Activated T-helper 2 cell treated with anti-CD3 and anti-CD28 coated beads, Interferon-gamma antibody, Interleukin-2, Interleukin-4, amounts not matched to agents 10 μg/mL and 5 μg/mL and 100 μg/mL, durations not matched to agents 14 hours and 24 hours and 36 hours (primary cell): Measurements from ENCODE around the gene TRNP1. TPM values are rescaled to one million over a fixed set of nuclear protein-coding genes. Genes with fewer than 3 reads are reported as not detected.

Experiments
- DNase-seq: peaks from one replicate; pipeline ENCODE4 v3.0.0; 2021; ENCODE audit warnings: low spot score
- H3K27ac Mint-ChIP-seq: one replicate; pipeline ENCODE4 v1.8.0; 2021; ENCODE audit warnings: mixed read lengths
- H3K27me3 Mint-ChIP-seq: one replicate; pipeline ENCODE4 v1.8.0; 2021; ENCODE audit warnings: low read depth, mixed read lengths
- H3K36me3 Mint-ChIP-seq: one replicate; pipeline ENCODE4 v1.8.0; 2021; ENCODE audit warnings: low read depth, mixed read lengths
- H3K4me1 Mint-ChIP-seq: one replicate; pipeline ENCODE4 v1.8.0; 2021; ENCODE audit warnings: low read depth, mixed read lengths
- H3K4me3 Mint-ChIP-seq: one replicate; pipeline ENCODE4 v1.8.0; 2021; ENCODE audit warnings: low read depth, mild to moderate bottlenecking, moderate library complexity, mixed read lengths
- H3K9me3 Mint-ChIP-seq: one replicate; pipeline ENCODE4 v1.8.0; 2021; ENCODE audit warnings: mixed read lengths
- intact Hi-C: fragments of 100-400 bp; cut with micrococcal nuclease; formaldehyde crosslinking; loops from one replicate; pipeline ENCODE4 v1.15.1; 2023
- total RNA-seq: library from RNA; stranded (reverse); gene quantifications from 2 replicates; pipeline ENCODE4 v1.2.3, GENCODE V29; 2022

The TRNP1 gene
- total RNA-seq, 1 donor from 2014 or later: 0.89 TPM

DNA sequence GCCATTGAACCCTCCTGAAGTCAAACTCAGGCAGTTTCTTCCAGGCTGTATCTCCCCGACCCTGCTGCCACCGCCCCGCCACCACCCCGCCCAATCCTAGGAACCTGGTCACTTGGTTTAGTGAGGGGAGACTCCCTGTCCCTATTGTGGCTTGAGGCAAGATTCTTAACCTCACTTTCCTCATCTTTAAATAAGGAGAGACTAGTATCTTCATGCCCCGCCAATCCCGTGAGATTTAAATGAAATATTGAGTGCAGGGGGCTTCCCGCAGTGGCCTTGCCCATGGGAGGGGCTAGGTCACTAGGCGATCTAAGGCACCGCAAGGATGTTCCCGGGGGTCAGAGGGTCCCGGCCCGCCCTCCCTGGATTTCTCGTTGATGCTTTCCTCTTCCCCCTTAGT is 34.2 kb upstream of the TRNP1 start:
- no peaks in the 10 kb centered on the region for H3K36me3 Mint-ChIP-seq
- no peak for DNase-seq
- peaks cover 50% of the 10 kb centered on the region for H3K27me3 Mint-ChIP-seq
- peaks cover 5% of the 10 kb centered on the region for H3K4me1 Mint-ChIP-seq
- H3K4me3 Mint-ChIP-seq: no peak overlapping the region
- intact Hi-C loops: no loop called here
- H3K9me3 Mint-ChIP-seq: no peaks in the 10 kb centered on the region
- H3K27ac Mint-ChIP-seq: no peak overlapping the region

DNA sequence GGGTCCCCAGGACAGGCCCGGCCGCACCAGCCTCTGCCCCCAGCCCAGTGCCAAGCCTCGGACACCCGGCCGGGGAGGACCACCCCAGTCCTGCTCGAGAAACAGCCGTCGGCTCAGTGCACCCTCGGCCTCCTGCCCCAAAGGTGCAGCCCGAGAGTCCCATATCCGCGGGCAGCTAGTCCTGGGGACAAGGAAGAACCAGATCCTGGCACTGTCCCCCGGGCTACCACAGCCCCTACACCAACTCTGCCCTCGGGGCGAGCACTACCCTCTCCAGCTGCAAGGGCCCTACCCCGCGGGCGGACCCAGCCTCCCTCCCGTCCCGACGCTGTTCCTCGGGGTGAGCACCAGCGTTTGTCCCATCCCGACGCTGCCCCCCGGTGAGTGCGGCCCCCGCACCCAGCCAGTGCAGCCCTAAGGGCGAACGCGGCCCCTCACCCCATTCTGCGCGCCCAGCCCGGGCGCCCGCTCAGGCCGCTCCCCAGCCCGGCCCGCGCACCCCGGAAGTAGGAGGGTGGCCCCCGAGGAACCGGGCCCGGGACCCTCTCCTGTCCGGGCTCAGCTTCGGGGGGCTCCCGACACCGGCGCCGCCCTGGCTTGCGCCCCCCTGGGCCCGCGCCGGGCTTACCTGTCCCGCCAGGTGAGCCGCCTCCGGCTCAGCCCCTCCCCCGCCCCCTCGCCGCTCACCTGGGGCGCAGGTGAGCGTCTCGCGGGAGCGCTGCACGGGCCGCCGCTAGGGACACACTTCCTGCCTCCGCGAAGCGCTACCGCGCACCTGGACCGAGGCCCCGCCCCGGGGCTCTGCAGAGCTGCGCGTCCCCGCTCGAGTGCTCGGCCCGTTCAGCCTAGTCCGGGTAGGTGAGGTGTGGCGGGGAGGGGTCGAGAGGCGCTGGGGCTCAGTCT is 33.5 kb upstream of the TRNP1 start, which contains the start of gene KDF1:
Gene KDF1 (minus strand): TSS at position 747 of the 903 bp plus-strand sequence. CDS start 8,088 bp downstream, outside the sequence.
- DNase-seq: peak; percentile 12

DNA sequence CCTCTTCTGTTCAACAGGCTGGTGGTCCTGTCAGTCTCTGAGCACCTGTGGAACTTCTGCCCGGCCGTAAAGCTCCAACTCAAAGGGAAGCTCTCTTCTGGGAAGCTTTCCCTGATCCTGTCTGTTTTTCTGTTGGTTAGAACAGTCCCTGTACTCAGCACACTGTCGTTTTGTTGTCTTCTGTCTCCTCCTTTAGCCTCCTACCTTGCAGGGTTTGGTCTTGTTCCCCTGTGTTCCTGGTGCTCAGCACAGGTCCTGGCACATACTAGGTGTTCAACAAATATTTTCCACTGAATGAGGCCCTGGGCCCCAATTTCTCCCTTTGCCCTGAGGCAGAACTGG is 32.9 kb upstream of the TRNP1 start:
- no peak overlapping the region for H3K27ac Mint-ChIP-seq
- H3K36me3 Mint-ChIP-seq: no peaks in the 10 kb centered on the region

More for the DNA sequence above, 33.5 kb upstream of the TRNP1 start, which contains the start of gene KDF1:
- H3K4me1 Mint-ChIP-seq: peaks cover 5% of the 10 kb centered on the region
- H3K27me3 Mint-ChIP-seq: peaks cover 50% of the 10 kb centered on the region
- no peaks in the 10 kb centered on the region for H3K36me3 Mint-ChIP-seq
- intact Hi-C loops: no loop called here
- peak within 1 kb of the TSS; percentile 62 for H3K4me3 Mint-ChIP-seq
- no peaks in the 10 kb centered on the region for H3K9me3 Mint-ChIP-seq
- no peak within 1 kb of the TSS for H3K27ac Mint-ChIP-seq

DNA sequence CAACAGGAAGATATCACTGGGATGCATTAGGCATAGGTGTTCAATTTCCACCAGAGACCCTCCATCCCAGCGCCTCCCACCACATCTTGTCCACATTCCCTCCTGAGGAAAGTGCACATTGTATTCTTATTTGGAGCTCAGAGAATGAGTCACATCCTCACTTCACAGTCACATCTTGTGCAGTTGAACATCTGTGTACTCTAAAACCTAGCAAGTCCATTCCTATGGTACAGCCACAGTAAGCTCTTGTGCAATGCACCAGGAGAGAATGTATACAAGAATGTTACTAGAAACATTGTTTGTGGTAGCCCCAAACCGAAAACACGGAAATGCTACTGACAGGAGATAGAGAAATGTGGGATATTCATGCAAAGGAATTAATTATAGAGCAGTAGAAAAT is 31.7 kb upstream of the TRNP1 start:
- H3K27me3 Mint-ChIP-seq: peaks cover 52% of the 10 kb centered on the region
- H3K4me3 Mint-ChIP-seq: no peak overlapping the region
- H3K36me3 Mint-ChIP-seq: no peaks in the 10 kb centered on the region
- H3K9me3 Mint-ChIP-seq: no peaks in the 10 kb centered on the region
- intact Hi-C loops: no loop called here
- peaks cover 5% of the 10 kb centered on the region for H3K4me1 Mint-ChIP-seq
- H3K27ac Mint-ChIP-seq: no peak overlapping the region
- DNase-seq: no peak

More for the DNA sequence above, 32.9 kb upstream of the TRNP1 start:
- H3K4me1 Mint-ChIP-seq: peaks cover 5% of the 10 kb centered on the region
- H3K9me3 Mint-ChIP-seq: no peaks in the 10 kb centered on the region
- peak overlapping the region; percentile 62 for H3K4me3 Mint-ChIP-seq
- no peak for DNase-seq
- intact Hi-C loops: no loop called here
- H3K27me3 Mint-ChIP-seq: peaks cover 50% of the 10 kb centered on the region

DNA sequence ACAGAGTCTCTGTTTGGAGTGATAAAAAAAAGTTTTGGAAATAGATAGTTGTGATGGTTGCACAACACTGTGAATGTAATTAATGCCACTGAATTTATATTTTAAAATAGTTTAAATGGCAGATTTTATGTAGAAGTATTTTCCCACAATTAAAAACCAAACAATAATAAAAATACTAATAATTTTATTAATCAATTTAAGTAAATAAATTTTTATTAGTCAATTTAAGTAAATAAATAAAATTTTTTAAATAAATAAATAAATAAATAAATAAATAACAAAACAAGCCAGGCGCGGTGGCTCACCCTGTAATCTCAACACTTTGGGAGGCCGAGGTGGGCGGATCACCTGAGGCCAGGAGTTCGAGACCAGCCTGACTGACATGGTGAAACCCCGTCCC is 28.3 kb upstream of the TRNP1 start:
- intact Hi-C loops: no loop called here
- Mint-ChIP-seq H3K27me3 (peaks cover 37% of the 10 kb centered on the region), H3K4me3 (no peak overlapping the region), H3K9me3 (no peaks in the 10 kb centered on the region), H3K36me3 (no peaks in the 10 kb centered on the region), H3K27ac (no peak overlapping the region), H3K4me1 (peaks cover 5% of the 10 kb centered on the region)
- DNase-seq: no peak

DNA sequence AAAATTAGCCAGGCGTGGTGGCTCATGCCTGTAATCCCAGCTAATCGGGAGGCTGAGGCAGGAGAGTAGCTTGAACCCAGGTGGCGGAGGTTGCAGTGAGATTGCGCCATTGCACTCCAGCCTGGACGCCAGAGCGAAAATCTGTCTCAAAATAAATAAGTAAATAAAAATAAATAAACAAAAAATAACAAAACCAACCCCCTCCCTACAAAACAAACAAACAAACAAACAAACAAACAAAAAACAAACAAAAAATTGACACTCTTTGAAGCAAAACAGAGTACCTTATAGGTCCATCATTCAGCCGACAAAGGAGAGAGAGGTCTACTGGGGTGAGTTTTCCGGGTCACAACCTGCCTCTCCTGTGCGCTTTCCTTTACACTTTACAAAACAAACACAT is 27.9 kb upstream of the TRNP1 start:
- no peak overlapping the region for H3K4me3 Mint-ChIP-seq
- DNase-seq: no peak
- H3K4me1 Mint-ChIP-seq: peaks cover 3% of the 10 kb centered on the region
- peaks cover 33% of the 10 kb centered on the region for H3K27me3 Mint-ChIP-seq
- H3K27ac Mint-ChIP-seq: no peak overlapping the region
- intact Hi-C loops: no loop called here
- H3K9me3 Mint-ChIP-seq: no peaks in the 10 kb centered on the region
- H3K36me3 Mint-ChIP-seq: no peaks in the 10 kb centered on the region

DNA sequence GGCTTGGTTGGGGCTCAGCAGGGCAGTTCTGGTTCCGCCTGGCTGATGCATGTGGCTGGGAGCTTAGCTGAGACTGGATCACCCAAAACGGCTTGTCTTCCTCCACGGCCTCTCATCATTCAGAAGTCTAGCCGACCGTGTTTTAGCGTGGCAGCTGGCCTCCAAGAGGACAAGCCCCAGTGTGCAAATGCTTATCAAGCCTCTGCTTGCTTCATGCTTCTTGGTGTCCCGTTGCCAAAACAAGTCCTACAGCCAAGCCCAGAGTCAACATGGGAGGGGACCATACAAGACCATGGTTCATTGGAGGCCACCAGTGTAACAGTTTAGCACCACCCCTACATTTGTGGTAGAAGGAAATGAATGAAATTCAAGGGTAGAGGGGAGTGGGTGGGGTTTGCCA is 22.7 kb upstream of the TRNP1 start:
- Mint-ChIP-seq H3K4me1 (peaks cover 3% of the 10 kb centered on the region), H3K27ac (no peak overlapping the region), H3K9me3 (no peaks in the 10 kb centered on the region), H3K4me3 (no peak overlapping the region), H3K27me3 (peaks cover 11% of the 10 kb centered on the region), H3K36me3 (no peaks in the 10 kb centered on the region)
- DNase-seq: no peak
- intact Hi-C loops: no loop called here

DNA sequence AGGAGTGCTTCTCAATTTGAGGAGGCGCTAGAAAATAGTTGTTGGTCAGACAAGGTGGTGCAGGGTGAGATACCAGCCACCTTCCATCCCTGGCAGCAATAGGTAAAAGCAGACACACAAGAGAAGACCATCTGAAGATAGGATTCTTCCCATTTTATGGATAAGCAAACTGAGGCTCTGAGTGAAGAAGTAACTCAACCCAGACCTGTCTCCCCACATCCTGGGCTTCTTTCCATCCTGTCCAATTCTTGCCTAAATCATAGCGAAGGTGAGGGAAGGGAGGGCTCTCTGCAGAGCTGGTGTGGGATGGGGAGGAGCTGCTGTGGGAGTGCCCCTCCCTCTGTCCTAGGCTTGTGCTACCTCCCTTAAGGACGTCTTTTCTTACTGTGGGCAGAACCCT is 21.9 kb upstream of the TRNP1 start:
- Mint-ChIP-seq H3K9me3 (no peaks in the 10 kb centered on the region), H3K4me1 (peaks cover 3% of the 10 kb centered on the region), H3K27me3 (peaks cover 8% of the 10 kb centered on the region), H3K27ac (no peak overlapping the region), H3K36me3 (no peaks in the 10 kb centered on the region), H3K4me3 (no peak overlapping the region)
- no peak for DNase-seq
- intact Hi-C loops: no loop called here

DNA sequence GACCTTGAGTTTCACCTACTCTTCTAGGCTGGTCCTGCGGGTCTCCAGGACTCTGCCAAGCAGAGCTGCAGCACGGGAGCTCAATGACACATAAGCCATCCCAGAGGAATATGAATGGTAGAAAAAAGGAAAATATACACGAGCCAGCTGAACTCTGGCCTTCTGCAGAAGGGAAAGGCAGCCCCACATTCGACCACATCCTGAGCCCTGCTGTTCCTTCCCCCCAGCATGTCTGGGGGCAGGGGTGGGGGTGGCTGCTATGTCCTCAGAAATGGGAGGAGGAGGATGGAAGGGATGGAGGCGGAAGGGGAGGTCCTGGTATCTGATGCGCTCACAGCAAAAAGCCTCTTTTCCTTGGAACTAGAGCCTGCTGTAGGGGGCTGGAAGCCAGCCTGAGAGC is 21.1 kb upstream of the TRNP1 start:
- no peak overlapping the region for H3K27ac Mint-ChIP-seq
- intact Hi-C loops: no loop called here

DNA sequence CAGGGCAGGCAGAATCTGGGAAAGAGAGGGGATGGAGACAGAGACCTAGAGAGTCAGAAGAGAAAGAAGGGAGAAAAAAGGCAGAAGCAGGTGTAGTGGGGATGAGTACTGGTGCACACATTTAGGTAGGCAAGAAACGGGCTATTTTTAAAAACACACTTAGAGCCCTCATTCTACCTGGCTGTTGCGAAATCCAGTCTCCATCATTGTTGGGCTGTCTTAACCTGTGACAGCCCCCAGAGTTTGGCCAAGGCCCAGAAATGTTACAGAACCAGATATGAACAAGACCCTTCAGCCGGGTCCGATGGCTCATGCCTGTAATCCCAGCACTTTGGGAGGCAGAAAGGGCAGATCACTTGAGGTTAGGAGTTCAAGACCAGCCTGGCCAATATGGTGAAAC is 20.7 kb upstream of the TRNP1 start:
- Mint-ChIP-seq H3K4me1 (peaks cover 3% of the 10 kb centered on the region), H3K9me3 (no peaks in the 10 kb centered on the region), H3K4me3 (no peak overlapping the region), H3K36me3 (no peaks in the 10 kb centered on the region), H3K27ac (no peak overlapping the region), H3K27me3 (peaks cover 5% of the 10 kb centered on the region)
- intact Hi-C loops: no loop called here
- DNase-seq: no peak

More for the DNA sequence above, 21.1 kb upstream of the TRNP1 start:
- H3K4me1 Mint-ChIP-seq: peaks cover 3% of the 10 kb centered on the region
- H3K9me3 Mint-ChIP-seq: no peaks in the 10 kb centered on the region
- no peak for DNase-seq
- no peak overlapping the region for H3K4me3 Mint-ChIP-seq
- H3K27me3 Mint-ChIP-seq: peaks cover 5% of the 10 kb centered on the region
- no peaks in the 10 kb centered on the region for H3K36me3 Mint-ChIP-seq

DNA sequence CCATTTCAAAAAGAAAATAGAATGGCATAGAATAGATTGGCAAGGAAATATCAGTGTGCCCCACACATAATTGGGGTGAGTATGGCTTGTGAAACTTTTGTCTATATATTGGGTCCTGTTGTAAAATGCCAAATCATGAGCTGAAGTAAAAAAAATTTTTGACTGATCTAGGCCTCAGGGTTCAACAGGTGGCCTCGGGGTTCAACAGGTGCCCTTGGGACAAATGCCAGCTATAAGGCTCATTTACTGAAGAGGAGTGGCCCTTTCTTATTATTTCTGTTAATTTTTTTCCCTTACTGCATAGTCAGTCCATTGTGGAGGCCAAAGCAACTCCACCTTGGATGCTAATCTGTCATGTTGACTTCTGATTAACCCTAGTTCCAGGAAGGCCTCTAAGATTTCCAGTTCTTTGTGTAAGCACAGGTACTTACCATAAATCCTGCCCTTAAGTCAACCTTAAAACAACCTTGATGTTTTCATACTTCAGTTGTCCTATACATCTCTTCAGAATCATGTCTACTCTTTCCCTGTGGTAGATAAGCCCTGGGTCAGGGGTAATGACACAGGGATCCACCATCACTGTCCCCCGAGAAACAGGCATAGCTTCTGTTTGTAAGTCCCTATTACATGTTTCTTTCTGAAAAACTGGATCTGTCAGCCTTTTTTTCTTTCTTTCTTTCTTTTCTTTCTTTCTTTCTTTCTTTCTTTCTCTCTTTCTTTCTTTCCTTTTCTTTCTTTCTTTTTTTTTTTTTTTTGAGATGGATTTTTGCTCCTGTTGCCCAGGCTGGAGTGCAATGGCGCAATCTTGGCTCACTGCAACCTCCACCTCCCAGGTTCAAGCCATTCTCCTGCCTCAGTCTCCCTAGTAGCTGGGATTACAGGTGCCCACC is 16.6 kb upstream of the TRNP1 start:
- Mint-ChIP-seq H3K9me3 (no peaks in the 10 kb centered on the region), H3K4me1 (peaks cover 3% of the 10 kb centered on the region), H3K27ac (no peak overlapping the region), H3K36me3 (no peaks in the 10 kb centered on the region), H3K4me3 (no peak overlapping the region), H3K27me3 (peaks cover 9% of the 10 kb centered on the region)
- intact Hi-C loops: no loop called here
- no peak for DNase-seq

DNA sequence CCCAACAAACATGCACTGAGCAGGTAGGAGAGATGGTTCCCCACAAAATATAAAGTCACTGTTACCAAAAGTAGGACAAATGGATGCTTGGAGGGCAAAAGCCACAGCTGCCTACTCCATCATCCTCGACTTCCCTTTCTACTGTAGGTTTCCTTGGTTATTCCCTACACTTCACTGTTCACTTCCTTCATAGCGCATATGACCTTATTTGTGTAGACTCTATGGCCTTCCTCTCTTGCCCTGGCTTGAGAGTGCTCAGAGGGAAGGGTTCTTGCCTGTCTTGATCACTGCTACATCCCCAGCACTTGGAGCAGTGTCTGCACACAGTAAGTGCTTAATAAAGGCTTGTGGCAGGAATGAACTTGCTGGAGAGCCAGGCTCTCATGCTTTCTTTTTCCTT is 14.6 kb upstream of the TRNP1 start:
- H3K4me3 Mint-ChIP-seq: no peak overlapping the region
- DNase-seq: no peak
- no peaks in the 10 kb centered on the region for H3K36me3 Mint-ChIP-seq
- peaks cover 12% of the 10 kb centered on the region for H3K27me3 Mint-ChIP-seq
- intact Hi-C loops: no loop called here
- no peaks in the 10 kb centered on the region for H3K4me1 Mint-ChIP-seq
- H3K9me3 Mint-ChIP-seq: no peaks in the 10 kb centered on the region
- H3K27ac Mint-ChIP-seq: no peak overlapping the region
